Calu3 (cell line): ENCODE measurements around the gene TMEM134. TPM values are rescaled to one million over a fixed set of nuclear protein-coding genes. Genes with fewer than 3 reads are reported as not detected.
"Not testable (repeated sequence)": the region's sequence is repeated elsewhere in the genome, so short reads cannot be mapped to it uniquely, and the experiment has no call there.

Experiments
- BruUV-seq: library from RNA; stranded (reverse); fragments of 400-500 nt; replicated peaks from 2 replicates; lab custom pipeline; 2021; lab: Mats Ljungman, UMichigan
- CTCF ChIA-PET: fragments of 300-600 bp; sonication (Branson Sonifier 250); formaldehyde crosslinking; loops from one replicate; lab custom pipeline; 2022; ENCODE audit warnings: antibody characterized with exemption; lab: Charles Lee
- DNase-seq: peaks from one replicate; pipeline ENCODE4 v3.0.0; 2022
- H3K27ac Mint-ChIP-seq: one replicate; pipeline ENCODE4 v1.8.0; 2022; ENCODE audit warnings: mixed read lengths; ENCODE audit not compliant: unreplicated experiment
- H3K27me3 Mint-ChIP-seq: one replicate; pipeline ENCODE4 v1.8.0; 2022; ENCODE audit warnings: mixed read lengths; ENCODE audit not compliant: unreplicated experiment
- H3K36me3 Mint-ChIP-seq: one replicate; pipeline ENCODE4 v1.8.0; 2022; ENCODE audit warnings: mild to moderate bottlenecking, moderate library complexity, mixed read lengths; ENCODE audit not compliant: insufficient read depth, unreplicated experiment
- H3K4me1 Mint-ChIP-seq: one replicate; pipeline ENCODE4 v1.8.0; 2022; ENCODE audit warnings: mild to moderate bottlenecking, low read depth, mixed read lengths; ENCODE audit not compliant: unreplicated experiment
- H3K4me3 Mint-ChIP-seq: one replicate; pipeline ENCODE4 v1.8.0; 2022; ENCODE audit warnings: mild to moderate bottlenecking, low read depth, moderate library complexity, mixed read lengths; ENCODE audit not compliant: unreplicated experiment
- H3K9me3 Mint-ChIP-seq: one replicate; pipeline ENCODE4 v1.8.0; 2022; ENCODE audit warnings: low read depth, mixed read lengths; ENCODE audit not compliant: unreplicated experiment
- CTCF ChIP-seq: fragments of 200-600 bp; IDR thresholded peaks from one replicate; pipeline ENCODE4 v1.8.0; 2022; ENCODE audit warnings: antibody characterized with exemption; ENCODE audit not compliant: unreplicated experiment
- intact Hi-C: fragments of 100-400 bp; cut with micrococcal nuclease; formaldehyde crosslinking; loops from one replicate; pipeline ENCODE4 v1.10.0; 2022; ENCODE audit not compliant: unreplicated experiment
- total RNA-seq: library from RNA; stranded (reverse); gene quantifications from 2 replicates; pipeline ENCODE4 v1.2.3, GENCODE V29; 2022

The TMEM134 gene
- total RNA-seq, 1 experiment from 2014 or later, result 31.9 TPM

- CTCF ChIA-PET, result interaction anchor here (0.6 kb wide), 2 partner anchors 27 to 605 kb away, joined by 3 read pairs; partner anchors contain the start of gene PPP1CA
- intact Hi-C loops, result loop anchor here (10.0 kb wide), 1 partner anchor 76 kb away; the partner anchor contains the start of genes CDK2AP2 and PITPNM1
Measured at GRCh38 chr11:67428052-67429001, 40.7 kb downstream of the TMEM134 start, which contains the start of gene RPS6KB2. RPS6KB2 (plus strand) TSS chr11:67428494; CDS start chr11:67428546, 52 bp downstream.

GRCh38 chr11:67427364-67427859 is 41.6 kb downstream of the TMEM134 start:
- CTCF ChIA-PET, DNase-seq, BruUV-seq, H3K9me3 Mint-ChIP-seq, H3K27ac Mint-ChIP-seq, H3K4me1 Mint-ChIP-seq, H3K27me3 Mint-ChIP-seq: not testable (repeated sequence)
- intact Hi-C loops, result loop anchor here (10.0 kb wide), 1 partner anchor 77 kb away; the partner anchor contains the start of genes CDK2AP2 and PITPNM1
- peak overlapping the region; percentile 93 for H3K4me3 Mint-ChIP-seq
- peaks cover 42% of the 10 kb centered on the region for H3K36me3 Mint-ChIP-seq

More at GRCh38 chr11:67428052-67429001, 40.7 kb downstream of the TMEM134 start, which contains the start of gene RPS6KB2:
- Mint-ChIP-seq H3K36me3 (peaks cover 34% of the 10 kb centered on the region), H3K9me3 (no peaks in the 10 kb centered on the region), H3K4me1 (peaks cover under 1% of the 10 kb centered on the region), H3K27me3 (no peaks in the 10 kb centered on the region), H3K4me3 (peak within 1 kb of the TSS; percentile 93), H3K27ac (peak within 1 kb of the TSS; percentile 92)
- no TSS peak for BruUV-seq
- DNase-seq, result peak; percentile 98
- no peak for TF ChIP-seq CTCF

GRCh38 chr11:67423891-67424613 is 45.0 kb downstream of the TMEM134 start:
- Mint-ChIP-seq H3K9me3 (no peaks in the 10 kb centered on the region), H3K27me3 (no peaks in the 10 kb centered on the region), H3K36me3 (peaks cover 41% of the 10 kb centered on the region), H3K4me1 (peaks cover 19% of the 10 kb centered on the region), H3K27ac (no peak overlapping the region), H3K4me3 (no peak overlapping the region)
- TF ChIP-seq CTCF, result no peak
- DNase-seq, result no peak
- no TSS peak for BruUV-seq
- intact Hi-C loops, result loop anchor here (10.0 kb wide), 1 partner anchor 81 kb away; the partner anchor contains the start of genes CDK2AP2 and PITPNM1
- CTCF ChIA-PET, result interaction anchor here (1.6 kb wide), 1 partner anchor 23 kb away, joined by 9 read pairs; the partner anchor contains the start of gene PPP1CA

GRCh38 chr11:67423466-67423865 is 45.6 kb downstream of the TMEM134 start:
- CTCF ChIA-PET, result interaction anchor here (0.8 to 1.6 kb wide), 3 partner anchors 22 to 77 kb away, joined by 3 to 9 read pairs (median 3); partner anchors contain the start of genes POLD4 and PPP1CA
- no peak overlapping the region for H3K27ac Mint-ChIP-seq
- peaks cover 35% of the 10 kb centered on the region for H3K36me3 Mint-ChIP-seq
- no peaks in the 10 kb centered on the region for H3K9me3 Mint-ChIP-seq
- no peak for TF ChIP-seq CTCF
- no TSS peak for BruUV-seq
- no peak overlapping the region for H3K4me3 Mint-ChIP-seq
- peaks cover 19% of the 10 kb centered on the region for H3K4me1 Mint-ChIP-seq
- intact Hi-C loops, result loop anchor here (10.0 kb wide), 1 partner anchor 81 kb away; the partner anchor contains the start of genes CDK2AP2 and PITPNM1
- DNase-seq, result no peak
- H3K27me3 Mint-ChIP-seq, result no peaks in the 10 kb centered on the region
